K562 (cell line): Measurements from ENCODE around the gene BCL2L15. TPM values are rescaled to one million over a fixed set of nuclear protein-coding genes. Genes with fewer than 3 reads are reported as not detected.

ENCODE experiments used
- ATAC-seq: fragments of 200-7000 bp; cut with Tn5 transposase; 3 replicates; pipeline ENCODE4 v1.9.1; 2020; ENCODE audit warnings: moderate library complexity
- BruUV-seq: library from RNA; stranded (reverse); fragments of 400-500 nt; replicated peaks from 2 replicates; lab custom pipeline; 2021; lab: Mats Ljungman, UMichigan
- CTCF ChIA-PET: fragments of 300-600 bp; formaldehyde crosslinking; extraction: SDS; loops from one replicate; lab custom pipeline; 2021; ENCODE audit warnings: low intra/inter-chr PET ratio; lab: Yijun Ruan, JAX
- POLR2A ChIA-PET: fragments of 300-600, 350-650 bp; sonication (Branson Sonifier 250); formaldehyde crosslinking; extraction: SDS; loops from one replicate; lab custom pipeline; 2021; ENCODE audit warnings: antibody characterized with exemption, inconsistent platforms; lab: Yijun Ruan, JAX
- DNase-seq, 4 experiments: peaks; one replicate each; pipeline versions ENCODE4 v3.0.0 to v3.0.0-alpha.2; 2011 to 2018; ENCODE audit warnings: low spot score in 3 of 4, mixed read lengths in 3 of 4; ENCODE audit errors: extremely low read depth in 1 of 4
- FAIRE-seq: peaks from 2 replicates; lab custom pipeline; 2011; peaks lifted over from hg19 to GRCh38; lab: Jason Lieb, UNC
- H2AFZ ChIP-seq: 2 replicates; pipeline ENCODE4 v1.6.0; 2011; ENCODE audit warnings: low read depth, low read length, control low read depth, inconsistent platforms
- H3K27ac ChIP-seq: fragments of 200-600 bp; 3 replicates; pipeline ENCODE4 v1.8.0; 2011; ENCODE audit warnings: low read depth, mild to moderate bottlenecking, control low read depth, inconsistent platforms, low read length, moderate library complexity, mixed read lengths; ENCODE audit errors: extremely low read depth
- H3K27me3 ChIP-seq, 2 experiments: fragments of 300-600 bp in 1 of 2; 2 replicates in 1 of 2; 3 replicates in 1 of 2; pipeline versions ENCODE4 v1.6.0 to v1.8.0; 2011; ENCODE audit warnings: inconsistent platforms in 2 of 2, low read length in 2 of 2, mild to moderate bottlenecking in 1 of 2, mixed read lengths in 1 of 2, moderate library complexity in 1 of 2; ENCODE audit not compliant: control insufficient read depth in 2 of 2, insufficient read depth in 2 of 2
- H3K36me3 ChIP-seq: fragments of 300-600 bp; 3 replicates; pipeline ENCODE4 v1.8.0; 2011; ENCODE audit warnings: mild to moderate bottlenecking, low read length, inconsistent platforms; ENCODE audit not compliant: control insufficient read depth, insufficient read depth
- H3K4me1 ChIP-seq, 2 experiments: fragments of 200-600 bp in 1 of 2; replicated peaks in 1 of 2; 2 replicates in 1 of 2; 3 replicates in 1 of 2; pipeline versions ENCODE4 v1.5.1 to v1.8.0; 2011; ENCODE audit warnings: inconsistent platforms in 2 of 2, low read length in 2 of 2, mild to moderate bottlenecking in 1 of 2, mixed read lengths in 1 of 2, moderate library complexity in 1 of 2; ENCODE audit not compliant: control insufficient read depth in 2 of 2, insufficient read depth in 2 of 2
- H3K4me2 ChIP-seq: 2 replicates; pipeline ENCODE4 v1.6.1; 2011; ENCODE audit warnings: low read length, control low read depth, inconsistent platforms, mixed read lengths; ENCODE audit not compliant: insufficient read depth
- H3K4me3 ChIP-seq: fragments of 200-600 bp; sonication (generic), shearing (Covaris generic); 2 replicates; pipeline ENCODE4 v1.5.1; 2016; ENCODE audit warnings: control low read depth, inconsistent platforms
- H3K79me2 ChIP-seq: fragments of 200-600 bp; 3 replicates; pipeline ENCODE4 v1.8.0; 2011; ENCODE audit warnings: low read length, inconsistent platforms; ENCODE audit not compliant: control insufficient read depth, insufficient read depth
- H3K9ac ChIP-seq, 2 experiments: 2 replicates each; pipeline versions ENCODE4 v1.6.0 to v1.6.1; 2011; ENCODE audit warnings: low read depth in 2 of 2, low read length in 2 of 2, control low read depth in 1 of 2, inconsistent platforms in 1 of 2, mild to moderate bottlenecking in 1 of 2, mixed read lengths in 1 of 2; ENCODE audit not compliant: insufficient read depth in 1 of 2
- H3K9me1 ChIP-seq: one replicate; pipeline ENCODE4 v1.6.0; 2011; ENCODE audit warnings: inconsistent platforms, mild to moderate bottlenecking, low read length, moderate library complexity; ENCODE audit not compliant: control insufficient read depth, insufficient read depth
- H3K9me3 ChIP-seq: replicated peaks from 2 replicates; pipeline ENCODE4 v1.5.1; 2011; ENCODE audit warnings: low read depth, low read length, inconsistent platforms; ENCODE audit not compliant: control insufficient read depth, insufficient read depth
- H4K20me1 ChIP-seq: replicated peaks from 2 replicates; pipeline ENCODE4 v1.6.1; 2011; ENCODE audit warnings: low read length, inconsistent platforms, mixed read lengths; ENCODE audit not compliant: control insufficient read depth, insufficient read depth
- CAMTA2 ChIP-seq: fragments of 250-450 bp; sonication (Bioruptor Pico); conservative IDR thresholded peaks from 2 replicates; pipeline ENCODE4 v1.5.1; 2022
- HDAC8 ChIP-seq: fragments of 450-650 bp; IDR thresholded peaks from 2 replicates; pipeline ENCODE4 v1.6.1; 2016; ENCODE audit warnings: mild to moderate bottlenecking, missing genetic modification characterization, moderate library complexity, missing compliant biosample characterization
- MNT ChIP-seq, 2 experiments: fragments of 450-650 bp; conservative IDR thresholded peaks; 2 replicates each; pipeline ENCODE4 v1.6.1; 2017; ENCODE audit warnings: mild to moderate bottlenecking in 2 of 2, moderate library complexity in 2 of 2
- RBM25 ChIP-seq: fragments of 200-400 bp; formaldehyde crosslinking; IDR thresholded peaks from 2 replicates; pipeline ENCODE4 v1.6.1; 2018; ENCODE audit warnings: low read length, low read depth, moderate library complexity; ENCODE audit not compliant: severe bottlenecking
- RBM39 ChIP-seq: fragments of 200-400 bp; formaldehyde crosslinking; optimal IDR thresholded peaks from 2 replicates; pipeline ENCODE3; 2018; ENCODE audit warnings: low read depth, low read length
- ZBTB1 ChIP-seq: sonication (generic); formaldehyde crosslinking; IDR thresholded peaks from 2 replicates; pipeline ENCODE4 v1.8.1; 2023; ENCODE audit warnings: missing genetic modification reagents, low read depth, mild to moderate bottlenecking, borderline replicate concordance
- ZNF121 ChIP-seq: sonication (generic); formaldehyde crosslinking; conservative IDR thresholded peaks from 2 replicates; pipeline ENCODE4 v1.8.0; 2022; ENCODE audit warnings: missing genetic modification reagents
- ZNF143 ChIP-seq: sonication (generic); formaldehyde crosslinking; IDR thresholded peaks from 2 replicates; pipeline ENCODE4 v1.9.0; 2022; ENCODE audit warnings: mild to moderate bottlenecking, missing genetic modification reagents
- ZNF79 ChIP-seq: fragments of 250-450 bp; sonication (Bioruptor Pico); IDR thresholded peaks from 2 replicates; pipeline ENCODE4 v1.4.0; 2020; ENCODE audit warnings: low read depth, mild to moderate bottlenecking, moderate library complexity
- WGBS: fragments of 100-300 bp; shearing (Covaris generic); methylation state at CpG from one replicate; pipeline ENCODE4 v1.1.6; 2016; ENCODE audit warnings: low coverage, mixed read lengths; ENCODE audit not compliant: insufficient coverage; ENCODE audit errors: missing lambda C conversion rate; 5-methylcytosine and 5-hydroxymethylcytosine counted together
- in situ Hi-C: fragments of 300-500 bp; cut with MboI; formaldehyde crosslinking; loops from 4 replicates; pipeline ENCODE4 v1.15.0; 2018; ENCODE audit warnings: inconsistent platforms, mixed read lengths
- intact Hi-C: fragments of 100-400 bp; cut with micrococcal nuclease; formaldehyde crosslinking; loops from 2 replicates; pipeline ENCODE4 v1.14.2; 2022
- polyA plus RNA-seq, 8 experiments: library from polyadenylated mRNA; depleted of rRNA in 4 of 8; stranded (reverse) in 5 of 8; unstranded in 3 of 8; fragments of >200 nt; fragmentation: Nextera tagmentation in 2 of 8; fragmentation: Illumina TruSeq in 1 of 8; extraction: Ambion mirVana in 2 of 8; extraction: Trizol in 1 of 8; gene quantifications; 2 replicates each; pipeline versions ENCODE4 v1.2.1 to v1.2.3, GENCODE V29; 2011 to 2014; ENCODE audit warnings: inconsistent platforms in 1 of 8, missing spikeins in 1 of 8
- total RNA-seq, 7 experiments: library from RNA; depleted of rRNA in 6 of 7; stranded (reverse); fragments of >200 nt in 6 of 7; fragmentation: Illumina TruSeq in 2 of 7; extraction: Trizol in 2 of 7; gene quantifications; 2 replicates each; pipeline versions ENCODE4 v1.2.1 to v1.2.3, GENCODE V29; 2011 to 2021; ENCODE audit warnings: low replicate concordance in 1 of 7

The BCL2L15 gene
- total and polyA plus RNA-seq, 9 of the 15 experiments (the other 6 are each of a cell fraction or from before 2014, with no cell fraction given) = 0.06 to 0.42 (median 0.28) TPM; not detected in 1

GRCh38 chr1:113836534-113836933 lies 50.8 kb downstream of the BCL2L15 start:
- no peak overlapping the region for H2AFZ ChIP-seq
- no peak for DNase-seq
- H3K36me3 ChIP-seq = no peaks in the 10 kb centered on the region
- H3K4me2 ChIP-seq = no peak overlapping the region
- no peak for TF ChIP-seq CAMTA2 (CRISPR knock-in tag)
- no peak for TF ChIP-seq HDAC8 (tag)
- no peak for TF ChIP-seq MNT (conservative IDR thresholded peaks at IDR 0.05)
- peak; percentile 92 for TF ChIP-seq ZNF121 (CRISPR knock-in tag)
- peak; percentile 24 for TF ChIP-seq RBM25
- no peak for TF ChIP-seq ZNF143
- TF ChIP-seq ZNF79 (CRISPR knock-in tag) = no peak
- no peak for TF ChIP-seq ZBTB1
- TF ChIP-seq RBM39 = no peak
- no peak for FAIRE-seq
- no peaks in the 10 kb centered on the region for H3K9me3 ChIP-seq
- H4K20me1 ChIP-seq = no peaks in the 10 kb centered on the region
- WGBS = 71% methylated on average over 1 of the region's 1 CpG
- no peak overlapping the region for H3K4me3 ChIP-seq
- H3K27ac ChIP-seq = no peak overlapping the region
- ChIA-PET CTCF (interaction anchor here (0.7 to 1.9 kb wide), 5 partner anchors 68 to 447 kb away, joined by 3 to 23 read pairs (median 3); partner anchors contain the start of genes AP4B1 and DCLRE1B), POLR2A (no interaction called here)
- ATAC-seq = no peak
- no peaks in the 10 kb centered on the region for H3K79me2 ChIP-seq
- no TSS peak for BruUV-seq
- no peaks in the 10 kb centered on the region for H3K9me1 ChIP-seq
- in situ Hi-C loops (no loop called here), intact Hi-C loops (loop anchor here (5.0 kb wide), 2 partner anchors 111 to 141 kb away; partner anchors contain the start of gene OLFML3)
- H3K27me3 ChIP-seq = no peaks in the 10 kb centered on the region
- no peaks in the 10 kb centered on the region for H3K4me1 ChIP-seq
- H3K9ac ChIP-seq = no peak overlapping the region
